Gastroesophageal sphincter (tissue), 4 donors: ENCODE data around the gene SMIM17. TPM values are rescaled to one million over a fixed set of nuclear protein-coding genes. Genes with fewer than 3 reads are reported as not detected.
"Not testable (repeated sequence)": the region's sequence is repeated elsewhere in the genome, so short reads cannot be mapped to it uniquely, and the experiment has no call there.

Experiments used
- ATAC-seq: fragments of 150-250 bp; one replicate; pipeline ENCODE4 v1.9.1; 2016; ENCODE audit warnings: mild to moderate bottlenecking, moderate library complexity
- H3K27ac ChIP-seq, 4 donors: fragments of 200-600 bp; sonication (generic) in 3 of 4; 1 replicate in 3 of 4; 2 replicates in 1 of 4; pipeline ENCODE4 v1.5.1; 2016 to 2019
- H3K27me3 ChIP-seq: fragments of 200-600 bp; sonication (generic); one replicate; pipeline ENCODE4 v1.5.1; 2019
- H3K36me3 ChIP-seq, 2 donors: fragments of 200-600 bp; sonication (generic); one replicate each; pipeline ENCODE4 v1.5.1; 2019; ENCODE audit warnings: control low read depth in 1 of 2
- H3K4me1 ChIP-seq, 3 donors: fragments of 200-600 bp; sonication (generic); 1 replicate in 2 of 3; 2 replicates in 1 of 3; pipeline ENCODE4 v1.5.1; 2016 to 2019; ENCODE audit warnings: control low read depth in 2 of 3
- H3K4me3 ChIP-seq, 2 donors: fragments of 200-600 bp; sonication (generic); one replicate each; pipeline ENCODE4 v1.5.1; 2019; ENCODE audit warnings: mild to moderate bottlenecking in 1 of 2, moderate library complexity in 1 of 2
- H3K9me3 ChIP-seq, 3 donors: fragments of 200-600 bp; sonication (generic); one replicate each; pipeline ENCODE4 v1.5.1; 2017 to 2019; ENCODE audit warnings: control low read depth in 2 of 3
- EP300 ChIP-seq: sonication (generic); formaldehyde crosslinking; IDR thresholded peaks from one replicate; pipeline ENCODE4 v1.6.1; 2017; ENCODE audit warnings: antibody characterized with exemption, mild to moderate bottlenecking
- POLR2A ChIP-seq, 2 donors: fragments of 450-650 bp; IDR thresholded peaks; one replicate each; pipeline ENCODE4 v1.6.1; 2017; ENCODE audit warnings: antibody characterized with exemption in 2 of 2, mild to moderate bottlenecking in 2 of 2, moderate library complexity in 1 of 2
- POLR2AphosphoS5 ChIP-seq: sonication (generic); formaldehyde crosslinking; IDR thresholded peaks from one replicate; pipeline ENCODE4 v1.6.1; 2017; ENCODE audit warnings: antibody characterized with exemption
- WGBS, 2 donors: methylation state at CpG; one replicate each; pipeline ENCODE4 v1.1.5; 2018; ENCODE audit warnings: low coverage in 1 of 2; 5-methylcytosine and 5-hydroxymethylcytosine counted together
- total RNA-seq, 4 donors: library from RNA; depleted of rRNA; stranded (reverse); fragments of >200 nt; gene quantifications; one replicate each; pipeline ENCODE4 v1.1.0, GENCODE V29; 2016
- TF ChIP-seq, protein P1 (sequence below), 4 experiments: fragments of 200-600 bp in 2 of 4; fragments of 450-650 bp in 2 of 4; sonication (generic) in 1 of 4; IDR thresholded peaks; one replicate each; pipeline ENCODE4 v1.5.1; 2017 to 2019; ENCODE audit warnings: antibody characterized with exemption in 4 of 4, mild to moderate bottlenecking in 2 of 4, moderate library complexity in 2 of 4

Gene SMIM17
- total RNA-seq, 4 donors from 2014 or later = 1.1 to 1.4 TPM; not detected in 2

DNA sequence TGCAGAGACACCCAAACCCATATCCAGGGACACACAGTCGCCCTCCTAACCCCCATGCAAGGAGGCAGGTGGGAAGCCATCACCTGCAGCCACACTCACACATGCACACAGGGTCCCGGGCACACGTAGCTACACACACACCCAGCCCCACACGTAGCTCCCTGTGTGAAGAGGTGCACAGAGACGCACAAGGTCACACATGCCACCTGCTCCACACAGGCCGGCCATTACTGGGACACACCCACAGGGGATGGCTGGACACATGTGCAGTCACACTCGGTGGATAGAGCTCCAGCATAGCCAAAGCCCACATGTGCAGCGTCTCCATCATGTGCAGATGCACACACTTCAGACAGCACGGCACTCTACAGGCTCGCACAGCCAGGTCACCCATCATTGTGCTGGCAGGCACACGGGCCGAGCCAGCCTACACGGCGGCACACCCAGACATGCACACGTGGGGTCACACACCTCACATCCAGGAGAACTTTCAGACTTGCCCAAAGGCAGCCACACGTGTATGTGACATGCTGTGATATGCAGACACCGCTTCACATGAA is 27.5 kb downstream of the SMIM17 start:
- Histone ChIP-seq H3K9me3 (no peaks in the 10 kb centered on the region), H3K4me1 (peaks cover 0 to 25% (median 9%) of the 10 kb centered on the region in 3 donors), H3K36me3 (peaks cover 0 to 6% of the 10 kb centered on the region in 2 donors), H3K27ac (no peak overlapping the region), H3K4me3 (peak overlapping the region; percentile 67 to 74), H3K27me3 (no peaks in the 10 kb centered on the region)
- WGBS, 2 donors = 76 to 100% methylated on average over 1 to 7 of the region's 17 CpGs
- ATAC-seq = no peak
- TF ChIP-seq EP300 (no peak), POLR2A (IDR thresholded peaks at IDR 0.05) (no peak), POLR2AphosphoS5 (no peak)
- TF ChIP-seq, protein P1, sequence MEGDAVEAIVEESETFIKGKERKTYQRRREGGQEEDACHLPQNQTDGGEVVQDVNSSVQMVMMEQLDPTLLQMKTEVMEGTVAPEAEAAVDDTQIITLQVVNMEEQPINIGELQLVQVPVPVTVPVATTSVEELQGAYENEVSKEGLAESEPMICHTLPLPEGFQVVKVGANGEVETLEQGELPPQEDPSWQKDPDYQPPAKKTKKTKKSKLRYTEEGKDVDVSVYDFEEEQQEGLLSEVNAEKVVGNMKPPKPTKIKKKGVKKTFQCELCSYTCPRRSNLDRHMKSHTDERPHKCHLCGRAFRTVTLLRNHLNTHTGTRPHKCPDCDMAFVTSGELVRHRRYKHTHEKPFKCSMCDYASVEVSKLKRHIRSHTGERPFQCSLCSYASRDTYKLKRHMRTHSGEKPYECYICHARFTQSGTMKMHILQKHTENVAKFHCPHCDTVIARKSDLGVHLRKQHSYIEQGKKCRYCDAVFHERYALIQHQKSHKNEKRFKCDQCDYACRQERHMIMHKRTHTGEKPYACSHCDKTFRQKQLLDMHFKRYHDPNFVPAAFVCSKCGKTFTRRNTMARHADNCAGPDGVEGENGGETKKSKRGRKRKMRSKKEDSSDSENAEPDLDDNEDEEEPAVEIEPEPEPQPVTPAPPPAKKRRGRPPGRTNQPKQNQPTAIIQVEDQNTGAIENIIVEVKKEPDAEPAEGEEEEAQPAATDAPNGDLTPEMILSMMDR (IDR thresholded peaks at IDR 0.05) = no peak

DNA sequence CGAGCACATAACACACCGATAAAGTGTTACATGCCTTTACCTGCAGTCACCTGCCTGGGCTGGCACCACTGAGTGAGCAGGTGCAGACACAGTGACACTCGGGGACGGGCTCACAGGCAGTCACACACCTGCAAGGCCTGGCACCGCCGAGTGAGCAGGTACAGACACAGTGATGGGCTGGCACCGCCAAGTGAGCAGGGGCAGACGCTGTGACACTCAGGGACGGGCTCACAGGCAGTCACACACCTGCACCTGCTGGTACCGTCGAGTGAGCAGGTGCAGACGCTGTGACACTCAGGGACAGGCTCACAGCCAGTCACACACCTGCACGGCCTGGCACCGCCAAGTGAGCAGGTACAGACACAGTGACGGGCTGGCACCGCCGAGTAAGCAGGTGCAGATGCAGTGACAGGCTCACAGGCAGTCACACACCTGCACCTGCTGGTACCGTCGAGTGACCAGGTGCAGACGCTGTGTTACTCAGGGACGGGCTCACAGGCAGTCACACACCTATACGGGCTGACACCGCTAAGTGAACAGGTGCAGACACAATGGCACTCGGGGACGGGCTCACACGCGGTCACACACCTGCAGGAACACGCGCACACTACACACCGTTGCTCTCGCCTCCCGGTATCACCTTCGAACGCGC is 28.1 kb downstream of the SMIM17 start:
- H3K27ac ChIP-seq = peak overlapping the region in 3 of 4 donors; percentile 58 to 74 (median 70)

DNA sequence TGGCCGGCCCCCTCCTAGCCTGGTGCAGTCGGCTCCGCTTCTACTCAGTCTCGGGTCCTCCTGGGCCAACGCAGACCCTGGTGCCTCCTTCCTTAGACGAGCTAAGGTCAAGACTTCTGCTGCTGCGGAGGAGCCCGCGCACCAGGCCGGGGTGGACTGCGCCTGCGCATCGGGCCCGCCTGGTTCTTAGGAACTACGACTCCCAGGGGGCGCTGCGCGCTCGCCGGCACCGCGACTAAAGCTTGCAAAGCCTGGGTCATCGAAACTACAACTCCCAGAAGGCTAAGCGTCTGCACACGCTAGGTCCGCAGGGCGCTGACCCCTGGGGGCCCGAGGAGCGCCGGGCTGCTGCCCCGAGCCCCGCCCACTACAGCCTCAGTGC is 28.6 kb downstream of the SMIM17 start, which contains the start of gene ZNF835:
Gene ZNF835 (minus strand): TSS at position 145 of the 382 bp plus-strand sequence. CDS start 6,559 bp downstream, outside the sequence.
- Histone ChIP-seq H3K9me3 (no peaks in the 10 kb centered on the region), H3K27me3 (no peaks in the 10 kb centered on the region), H3K27ac (peak within 1 kb of the TSS in 3 of 4 donors; percentile 58 to 74 (median 70)), H3K36me3 (no peaks in the 10 kb centered on the region), H3K4me1 (peaks cover 0 to 25% (median 9%) of the 10 kb centered on the region in 3 donors), H3K4me3 (peak within 1 kb of the TSS; percentile 67 to 74)
- TF ChIP-seq POLR2A (IDR thresholded peaks at IDR 0.05) (peak; percentile 25 to 49), EP300 (no peak), POLR2AphosphoS5 (peak; percentile 64)
- TF ChIP-seq, protein P1 (IDR thresholded peaks at IDR 0.05) = peak in 3 of 4 experiments; percentile 40 to 55 (median 41)
- ATAC-seq = peak; percentile 98
- no CpG with 5 or more reads among the region's 32 CpGs for WGBS, 2 donors

More for the DNA sequence above, 28.1 kb downstream of the SMIM17 start:
- H3K36me3 ChIP-seq = peaks cover 0 to 3% of the 10 kb centered on the region in 2 donors
- TF ChIP-seq POLR2A (IDR thresholded peaks at IDR 0.05) = no peak
- no peak for TF ChIP-seq EP300
- no peak for TF ChIP-seq POLR2AphosphoS5
- TF ChIP-seq, protein P1 (IDR thresholded peaks at IDR 0.05) = no peak
- peaks cover 0 to 25% (median 9%) of the 10 kb centered on the region in 3 donors for H3K4me1 ChIP-seq
- WGBS, 2 donors = 0% methylated on average over 1 of the region's 35 CpGs; no CpG with 5 or more reads in 1 of the 2 donors
- H3K27me3 ChIP-seq = no peaks in the 10 kb centered on the region
- H3K9me3 ChIP-seq = no peaks in the 10 kb centered on the region
- ATAC-seq = no peak
- peak overlapping the region; percentile 67 to 74 for H3K4me3 ChIP-seq

DNA sequence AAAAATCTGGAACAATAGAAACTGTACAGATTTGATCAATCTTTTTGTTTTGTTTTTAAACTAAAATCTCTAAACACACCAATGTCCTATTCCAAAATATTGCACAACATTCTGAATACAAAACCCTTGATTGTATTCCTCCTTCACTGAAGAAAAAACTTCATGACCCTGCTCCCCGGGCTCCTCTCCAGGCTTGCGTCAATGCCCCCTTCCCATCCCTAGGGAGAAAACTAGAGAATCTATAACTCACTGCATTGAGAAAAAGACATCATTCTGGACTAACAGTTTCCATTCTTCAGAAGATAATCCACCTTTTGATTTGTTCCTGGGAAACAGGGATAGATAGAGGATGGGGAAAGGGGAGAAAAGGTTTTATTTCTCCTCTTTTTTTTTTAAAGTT is 29.7 kb downstream of the SMIM17 start:
- H3K27me3 ChIP-seq, H3K27ac ChIP-seq, H3K4me3 ChIP-seq, H3K36me3 ChIP-seq, H3K9me3 ChIP-seq, ATAC-seq: not testable (repeated sequence)
- H3K4me1 ChIP-seq = peaks cover 0 to 25% (median 9%) of the 10 kb centered on the region in 3 donors
- WGBS, 2 donors = 76 to 81% methylated on average over 2 of the region's 2 CpGs

DNA sequence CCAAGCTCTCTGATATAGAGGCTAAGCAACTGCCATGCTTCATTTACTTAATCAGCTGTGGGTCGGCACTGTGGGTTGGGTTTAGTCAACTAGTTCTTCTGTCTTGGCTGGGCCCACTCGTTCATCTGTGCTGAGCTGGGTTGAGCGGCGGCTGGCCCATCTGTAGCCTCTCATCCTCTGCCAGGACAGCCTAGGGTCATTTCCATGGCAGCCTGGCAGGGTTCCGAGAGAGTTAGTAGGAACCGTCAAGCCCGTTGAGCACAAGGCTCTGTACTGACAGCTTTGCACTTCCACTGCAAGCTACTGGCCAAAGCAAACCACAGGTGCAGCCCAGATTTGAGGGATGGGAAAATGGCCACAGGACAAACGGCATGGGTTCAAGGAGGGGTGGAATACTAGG is 35.2 kb downstream of the SMIM17 start:
- WGBS, 2 donors = 100% methylated on average over 1 of the region's 8 CpGs; no CpG with 5 or more reads in 1 of the 2 donors
- no peak for TF ChIP-seq POLR2AphosphoS5
- TF ChIP-seq POLR2A (IDR thresholded peaks at IDR 0.05) = no peak
- TF ChIP-seq, protein P1 (IDR thresholded peaks at IDR 0.05) = no peak
- TF ChIP-seq EP300 = no peak
- Histone ChIP-seq H3K4me1 (no peaks in the 10 kb centered on the region), H3K27ac (no peak overlapping the region), H3K36me3 (no peaks in the 10 kb centered on the region), H3K4me3 (no peak overlapping the region), H3K9me3 (no peaks in the 10 kb centered on the region), H3K27me3 (no peaks in the 10 kb centered on the region)
- ATAC-seq = no peak
